SKM-1 treated with dmso at 0.1 percent for 144 hours (cell line): Measurements from ENCODE around the gene TRIM2.

Experiments
- DNase-seq: peaks from one replicate; lab custom pipeline; 2025; ENCODE audit not compliant: unreplicated experiment; lab: John Stamatoyannopoulos, UW

Gene TRIM2

DNA sequence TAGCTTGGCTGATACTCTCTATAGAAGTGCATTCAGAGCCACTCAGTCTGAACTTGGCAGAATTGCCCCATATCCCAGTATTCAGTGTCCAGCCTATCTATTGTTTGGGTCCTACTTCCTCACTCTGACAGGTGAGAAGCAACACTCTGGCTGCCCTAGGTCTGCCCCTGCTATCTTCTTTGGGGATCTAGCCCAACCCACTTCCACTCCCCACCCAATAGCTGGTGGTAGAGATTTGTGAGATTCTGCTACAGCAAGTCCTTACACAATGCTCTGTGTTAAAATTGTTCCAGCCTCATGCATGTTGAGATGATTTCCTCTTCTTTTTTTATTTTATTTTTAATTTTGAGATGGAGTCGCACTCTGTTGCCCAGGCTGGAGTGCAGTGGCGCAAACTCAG is 67.6 kb downstream of the TRIM2 start:
- no peak for DNase-seq

DNA sequence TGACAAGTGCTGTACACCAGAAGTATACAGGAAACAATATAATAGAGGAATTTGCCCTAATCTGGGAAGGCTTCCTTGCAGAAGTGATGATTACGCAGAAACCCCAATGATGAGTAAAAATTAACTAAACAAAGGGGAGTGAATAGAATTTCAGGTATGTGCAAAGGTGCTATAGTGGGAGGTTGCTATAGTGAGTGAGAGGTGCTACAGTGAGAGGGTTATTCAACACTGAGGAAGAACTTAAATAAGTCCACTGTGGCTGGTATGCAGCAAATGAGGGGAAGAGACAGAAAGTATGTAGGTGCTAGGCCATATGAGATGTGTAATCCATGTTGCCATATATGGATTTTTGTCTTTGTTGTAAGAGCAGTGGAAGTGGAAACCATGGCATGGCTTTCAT is 69.5 kb downstream of the TRIM2 start:
- no peak for DNase-seq

DNA sequence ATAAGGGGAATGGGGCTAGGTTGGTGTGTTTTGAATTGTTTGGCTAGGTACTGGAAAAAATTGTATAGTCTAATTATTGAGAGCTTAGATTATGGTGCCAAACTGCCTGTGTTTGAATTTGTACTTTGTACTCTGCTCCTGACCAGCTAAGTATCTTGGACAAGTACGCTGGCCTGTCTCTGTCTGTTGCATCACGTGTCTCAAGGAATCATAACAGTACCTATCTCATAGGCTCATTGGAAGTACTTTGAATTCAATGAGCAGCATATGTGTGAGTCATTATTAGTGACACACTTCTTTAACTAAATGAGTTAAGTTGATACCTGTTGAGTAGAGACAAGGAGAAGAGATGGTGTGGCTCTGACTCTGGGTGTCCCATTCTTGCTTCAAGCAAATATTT is 70.7 kb downstream of the TRIM2 start:
- DNase-seq = no peak

DNA sequence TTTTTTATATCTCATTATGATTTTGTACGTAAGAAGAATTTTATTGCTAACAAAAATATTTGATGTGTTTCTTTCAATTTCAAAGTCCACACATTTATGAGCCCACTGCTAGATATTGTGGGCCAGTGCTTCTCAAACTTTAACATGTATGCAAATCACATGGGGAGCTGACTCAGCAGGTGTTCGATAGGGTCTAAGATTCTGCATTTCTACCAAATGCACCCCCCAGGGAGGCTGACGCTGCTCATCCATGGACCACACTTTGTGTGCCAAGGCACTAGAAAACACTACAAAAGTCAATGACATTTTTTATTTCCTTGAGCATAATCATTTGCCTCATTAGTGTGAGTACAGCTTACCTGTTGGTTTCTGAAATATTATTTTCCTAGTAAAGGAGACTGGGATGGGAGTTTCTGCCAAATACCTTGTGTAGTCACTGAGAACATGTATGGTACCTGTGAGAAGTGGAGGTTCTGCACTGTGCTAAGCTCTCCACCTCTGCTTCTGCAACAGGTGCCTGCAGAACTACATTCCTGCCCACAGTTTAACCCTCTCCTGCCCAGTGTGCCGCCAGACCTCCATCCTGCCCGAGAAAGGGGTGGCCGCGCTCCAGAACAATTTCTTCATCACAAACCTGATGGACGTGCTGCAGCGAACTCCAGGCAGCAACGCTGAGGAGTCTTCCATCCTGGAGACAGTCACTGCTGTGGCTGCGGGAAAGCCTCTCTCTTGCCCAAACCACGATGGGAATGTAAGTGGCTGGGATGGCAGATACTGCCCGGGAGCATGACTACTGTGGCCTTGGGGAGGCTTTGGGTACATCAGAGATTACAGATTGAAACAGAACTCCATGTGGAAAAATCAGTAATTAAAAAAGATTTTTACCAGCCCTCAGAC is 71.4 kb downstream of the TRIM2 start:
- DNase-seq = no peak

DNA sequence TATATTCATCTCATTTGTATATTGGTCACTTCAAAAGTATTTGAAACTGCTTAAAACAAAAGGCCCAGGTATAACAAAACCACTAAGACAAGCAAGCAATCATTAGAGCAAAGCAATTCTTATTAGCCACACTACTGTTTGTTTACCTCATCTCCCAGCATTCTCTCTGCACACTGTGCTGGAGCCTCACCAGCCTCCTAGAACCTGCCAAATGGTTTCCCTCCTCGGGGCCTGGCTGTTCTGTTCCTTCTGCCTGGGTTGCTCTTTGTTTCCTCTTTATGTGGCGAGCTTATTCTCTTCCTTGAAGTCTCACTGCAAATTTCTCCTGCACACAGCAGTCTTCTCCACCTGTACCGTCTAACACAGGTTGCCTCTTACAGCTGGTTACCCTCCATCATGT is 72.7 kb downstream of the TRIM2 start:
- DNase-seq = no peak

DNA sequence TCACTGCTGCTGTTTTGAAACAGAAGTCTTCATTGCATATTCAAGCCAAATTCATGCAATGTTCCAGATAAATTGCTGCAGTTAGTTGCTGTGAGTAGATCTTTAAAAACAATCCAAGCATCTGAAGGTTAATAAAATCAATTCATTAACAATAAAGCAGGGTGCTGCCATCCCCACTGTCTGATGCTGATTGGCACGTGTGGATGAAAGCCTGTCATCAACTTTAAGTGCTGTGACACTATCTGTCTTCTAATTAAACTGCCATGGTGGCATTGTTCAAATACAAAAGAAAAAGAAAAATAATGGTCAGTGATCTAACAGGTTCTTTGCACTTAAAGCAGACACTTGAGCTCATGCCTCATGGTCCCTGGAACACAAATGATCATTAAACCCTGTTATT is 77.2 kb downstream of the TRIM2 start:
- DNase-seq = no peak

DNA sequence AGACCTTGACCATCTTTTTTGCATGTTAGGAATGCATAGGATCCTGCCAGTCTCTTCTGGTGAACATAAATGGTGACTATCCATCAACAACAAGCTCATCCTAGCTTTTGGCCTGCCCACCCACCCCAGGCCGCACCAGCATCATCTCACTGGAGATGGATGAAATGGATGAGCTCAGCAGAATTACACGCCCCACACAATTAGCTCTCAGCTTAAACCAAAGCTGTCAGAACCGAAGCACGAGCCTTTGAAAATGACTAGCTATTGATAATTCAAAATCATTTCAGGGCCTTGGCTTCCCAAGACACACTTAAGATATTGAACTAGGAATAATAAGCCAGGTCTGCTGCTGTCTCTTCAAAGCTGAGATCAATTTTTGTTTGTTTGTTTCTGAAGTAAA is 77.8 kb downstream of the TRIM2 start:
- no peak for DNase-seq

DNA sequence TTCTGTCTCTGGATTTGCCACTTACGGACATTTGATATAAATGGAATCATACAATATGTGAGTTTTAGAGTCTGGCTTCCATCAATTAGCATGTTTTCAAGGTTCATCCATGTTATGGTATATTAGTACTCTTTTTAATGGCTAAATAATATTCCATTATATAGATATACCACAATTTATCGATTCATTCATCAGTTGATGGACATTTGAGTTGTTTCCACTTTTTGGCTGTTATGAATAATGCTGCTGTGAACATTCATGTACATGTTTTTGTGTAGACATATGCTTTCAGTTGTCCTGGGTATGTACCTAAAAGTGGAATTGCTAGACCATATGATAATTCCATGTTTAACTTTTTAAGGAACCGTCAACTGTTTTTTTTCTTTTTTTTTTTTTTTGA is 79.0 kb downstream of the TRIM2 start:
- DNase-seq = no peak

DNA sequence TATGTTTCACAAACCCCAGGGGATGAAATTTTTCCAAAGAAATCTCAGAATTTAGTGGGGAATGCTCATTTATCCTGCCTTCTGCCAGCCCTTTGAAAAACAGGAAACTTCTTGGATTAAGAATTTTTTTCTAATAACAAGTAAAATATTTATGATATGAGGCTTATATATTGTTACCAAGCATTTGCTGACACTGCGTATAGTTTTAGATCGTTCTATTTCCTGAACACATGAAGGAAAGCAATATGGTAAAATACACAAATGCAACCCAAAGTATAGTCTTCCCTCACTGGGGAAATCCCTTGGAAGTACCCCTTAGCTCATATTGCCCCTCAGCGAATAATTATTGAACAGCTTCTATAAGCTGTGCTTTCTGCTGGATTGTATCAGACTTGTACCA is 85.9 kb downstream of the TRIM2 start:
- no peak for DNase-seq

DNA sequence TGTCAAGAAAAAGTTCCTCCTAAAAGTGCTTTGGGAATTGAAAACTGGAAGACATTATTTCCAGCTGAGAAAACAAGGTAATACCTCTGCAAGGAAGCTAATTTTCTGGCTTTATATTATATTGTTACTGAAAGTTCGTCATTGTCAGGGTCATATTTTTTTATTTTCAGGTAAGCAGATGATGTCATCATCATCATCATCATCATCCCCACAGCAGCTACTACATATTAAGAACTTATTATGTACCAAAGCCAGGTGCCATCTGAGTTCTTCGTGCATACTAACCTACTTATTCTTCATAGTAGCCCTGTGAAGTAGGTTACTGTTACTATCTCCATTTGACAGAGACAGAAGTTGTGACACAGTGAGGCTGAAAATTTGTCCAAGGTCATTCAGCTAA is 87.3 kb downstream of the TRIM2 start:
- no peak for DNase-seq

DNA sequence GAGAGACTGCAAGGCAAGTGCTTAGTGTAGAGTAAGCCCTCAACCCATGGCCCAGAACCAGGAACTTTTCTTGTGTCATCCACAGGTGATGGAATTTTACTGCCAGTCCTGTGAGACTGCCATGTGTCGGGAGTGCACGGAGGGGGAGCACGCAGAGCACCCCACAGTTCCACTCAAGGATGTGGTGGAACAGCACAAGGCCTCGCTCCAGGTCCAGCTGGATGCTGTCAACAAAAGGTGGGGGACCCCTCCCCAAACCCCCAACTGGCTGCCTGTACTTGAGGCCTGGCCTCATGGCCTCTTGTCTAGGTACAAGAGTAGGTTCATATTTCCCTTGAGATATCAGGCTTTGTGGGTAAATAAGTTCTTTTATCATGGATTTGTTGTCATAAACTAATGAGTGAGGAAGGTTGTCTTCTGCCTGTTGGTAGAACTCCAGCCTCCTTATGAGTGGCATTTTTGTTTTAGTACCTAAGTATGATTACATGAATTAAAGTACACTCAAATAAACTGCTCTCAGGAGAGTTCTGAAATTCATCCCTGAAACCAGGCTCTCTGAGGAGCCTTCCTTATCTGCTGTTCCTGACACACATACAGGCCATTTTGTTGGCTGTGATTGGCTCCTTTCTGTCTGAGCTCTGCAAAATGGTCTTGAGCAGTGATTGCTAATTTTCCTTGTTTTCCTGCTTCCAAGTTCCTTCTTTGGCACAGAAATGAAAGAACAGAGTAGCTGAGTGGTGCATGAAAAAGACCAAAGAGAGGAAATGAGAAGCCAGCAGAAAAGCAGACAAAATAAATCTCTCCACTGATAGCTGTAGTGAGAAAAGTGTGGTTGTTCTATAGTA is 88.9 kb downstream of the TRIM2 start:
- DNase-seq = no peak

DNA sequence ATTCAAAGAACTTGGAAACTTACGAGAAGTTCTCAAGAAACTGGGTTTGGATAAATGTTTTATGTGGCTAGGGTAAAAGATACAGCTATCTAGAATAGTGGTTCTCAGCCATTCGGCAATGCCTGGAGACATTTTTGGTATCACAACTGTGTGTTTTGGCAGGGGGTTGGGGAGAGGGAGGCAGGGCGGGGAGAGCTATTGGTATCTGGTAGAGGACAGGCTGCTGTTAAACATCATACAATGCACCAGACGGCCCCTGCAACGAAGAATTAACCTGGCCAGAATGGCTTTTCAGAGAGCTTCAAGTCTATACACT is 89.5 kb downstream of the TRIM2 start:
- DNase-seq = no peak

DNA sequence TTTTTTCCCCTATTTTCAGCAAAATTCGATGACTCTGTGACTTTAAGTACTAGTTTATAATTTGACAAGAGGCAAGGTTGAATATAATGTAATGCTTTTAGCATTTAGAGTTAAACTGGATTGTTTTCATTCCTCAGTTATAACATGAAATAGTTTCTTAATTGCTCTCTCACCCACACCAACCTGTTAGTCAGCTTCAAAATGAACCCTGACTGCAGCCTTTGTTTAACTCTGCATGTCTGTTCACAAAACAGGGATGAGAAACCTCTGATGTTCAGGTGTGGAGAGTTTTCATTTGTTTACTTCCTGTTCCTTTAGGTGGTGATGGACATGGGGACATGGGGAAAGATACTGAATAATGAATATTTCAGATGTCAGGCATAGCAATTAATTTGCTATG is 90.4 kb downstream of the TRIM2 start:
- DNase-seq = no peak

DNA sequence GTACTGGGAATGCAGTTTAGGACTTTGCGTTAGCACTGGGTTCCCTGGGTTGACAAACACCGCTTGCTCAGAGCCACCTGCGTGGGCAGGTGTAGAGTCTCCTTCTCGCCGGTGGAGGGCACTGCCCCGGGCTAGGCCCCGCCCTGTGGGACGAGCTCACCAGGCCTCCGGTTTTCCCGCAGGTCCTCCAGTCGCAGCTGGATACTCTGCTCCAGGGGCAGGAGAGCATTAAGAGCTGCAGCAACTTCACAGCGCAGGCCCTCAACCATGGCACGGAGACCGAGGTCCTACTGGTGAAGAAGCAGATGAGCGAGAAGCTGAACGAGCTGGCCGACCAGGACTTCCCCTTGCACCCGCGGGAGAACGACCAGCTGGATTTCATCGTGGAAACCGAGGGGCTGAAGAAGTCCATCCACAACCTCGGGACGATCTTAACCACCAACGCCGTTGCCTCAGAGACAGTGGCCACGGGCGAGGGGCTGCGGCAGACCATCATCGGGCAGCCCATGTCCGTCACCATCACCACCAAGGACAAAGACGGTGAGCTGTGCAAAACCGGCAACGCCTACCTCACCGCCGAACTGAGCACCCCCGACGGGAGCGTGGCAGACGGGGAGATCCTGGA is 91.0 kb downstream of the TRIM2 start:
- DNase-seq = no peak

DNA sequence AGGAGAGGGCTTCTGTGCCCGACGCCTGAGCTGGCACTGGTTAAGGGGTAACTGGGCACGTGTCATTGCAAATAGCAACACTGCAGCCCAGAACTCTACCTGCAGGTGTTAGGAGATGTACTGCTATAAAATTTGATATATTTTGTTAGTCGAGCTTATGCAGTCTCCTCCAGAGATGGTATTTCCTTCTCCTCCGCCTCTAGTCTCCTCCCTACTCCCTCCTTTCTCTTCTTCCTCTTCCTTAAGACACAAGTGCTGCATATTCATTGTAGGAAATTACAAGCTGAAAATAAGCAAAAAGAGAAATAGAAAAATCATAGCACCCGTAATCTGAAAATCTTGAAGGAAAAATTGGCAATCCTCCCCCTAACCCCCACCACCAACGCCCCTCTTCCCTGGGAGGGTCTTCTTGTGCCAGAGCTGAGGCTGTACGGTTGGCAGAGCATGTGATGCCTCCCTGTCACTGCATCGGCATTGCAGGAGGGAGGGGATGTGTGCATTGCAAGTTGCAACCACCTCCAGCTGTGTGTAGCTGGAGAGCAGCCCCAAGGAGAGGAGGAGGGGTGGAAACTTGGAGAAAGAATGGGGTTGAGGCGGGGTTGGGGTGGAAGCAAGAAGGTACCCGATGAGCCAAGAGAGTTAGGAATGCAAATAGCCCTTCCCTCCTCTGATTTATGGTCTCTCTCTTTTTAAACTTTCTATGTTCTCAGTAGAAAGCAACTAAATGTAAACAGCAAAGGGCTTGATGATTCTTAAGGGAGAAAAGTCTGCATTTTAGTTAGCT is 92.0 kb downstream of the TRIM2 start:
- no peak for DNase-seq

DNA sequence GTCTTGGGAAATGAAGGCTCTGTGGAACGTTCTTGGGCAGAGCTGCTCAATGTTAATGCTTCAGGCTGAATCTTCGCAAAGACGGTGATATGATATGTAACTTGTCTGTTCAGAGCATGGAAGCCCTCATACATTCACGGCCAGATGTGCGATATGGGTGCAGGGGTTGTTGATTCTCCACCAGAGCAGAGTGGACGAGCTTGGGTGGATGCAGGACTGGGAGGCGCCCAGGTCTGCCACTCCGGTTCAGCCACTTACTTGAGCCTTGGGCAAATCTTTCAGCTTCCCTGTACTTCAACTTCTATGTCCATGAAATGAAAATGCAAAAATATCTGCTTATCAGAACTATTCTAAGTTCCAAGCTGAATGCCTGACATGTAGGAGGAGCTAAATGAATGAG is 92.9 kb downstream of the TRIM2 start:
- no peak for DNase-seq

DNA sequence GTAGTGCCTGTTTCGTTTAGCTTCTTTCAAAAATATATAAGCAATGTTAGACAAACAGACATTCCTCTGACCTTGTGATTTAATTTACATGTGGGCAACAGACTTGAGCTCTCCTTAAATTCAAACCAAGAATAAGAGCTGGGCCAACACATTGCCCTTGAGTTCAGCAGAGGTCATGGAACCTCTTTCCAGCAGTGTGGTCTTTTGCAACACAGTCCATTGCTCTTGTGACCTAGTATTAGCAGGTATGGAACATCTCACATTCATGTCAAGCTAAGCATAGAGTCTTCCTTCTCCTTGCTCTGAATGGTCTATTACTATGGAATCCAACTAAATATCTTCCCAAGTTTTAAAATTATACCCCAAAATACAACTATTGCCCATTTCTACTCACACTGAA is 106.5 kb downstream of the TRIM2 start:
- no peak for DNase-seq

DNA sequence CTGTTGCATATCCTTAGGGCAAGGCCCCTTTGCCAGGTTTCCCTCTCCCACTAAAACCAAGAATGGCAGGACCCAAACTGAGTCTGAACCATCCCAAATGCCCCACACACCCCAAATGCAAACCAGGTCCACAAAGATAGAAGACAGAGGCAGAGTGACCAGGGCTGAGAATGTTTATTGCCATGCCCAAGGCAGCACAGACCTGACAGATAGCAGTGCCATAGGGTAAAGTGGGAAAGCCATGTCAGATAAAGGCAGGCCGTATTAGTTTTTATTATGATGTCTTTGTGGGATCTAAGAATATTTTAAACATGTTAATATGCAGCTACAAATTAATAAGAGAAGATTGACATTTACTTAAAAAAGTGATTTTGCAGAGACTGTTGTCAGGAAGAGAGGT is 110.7 kb downstream of the TRIM2 start:
- DNase-seq = no peak

DNA sequence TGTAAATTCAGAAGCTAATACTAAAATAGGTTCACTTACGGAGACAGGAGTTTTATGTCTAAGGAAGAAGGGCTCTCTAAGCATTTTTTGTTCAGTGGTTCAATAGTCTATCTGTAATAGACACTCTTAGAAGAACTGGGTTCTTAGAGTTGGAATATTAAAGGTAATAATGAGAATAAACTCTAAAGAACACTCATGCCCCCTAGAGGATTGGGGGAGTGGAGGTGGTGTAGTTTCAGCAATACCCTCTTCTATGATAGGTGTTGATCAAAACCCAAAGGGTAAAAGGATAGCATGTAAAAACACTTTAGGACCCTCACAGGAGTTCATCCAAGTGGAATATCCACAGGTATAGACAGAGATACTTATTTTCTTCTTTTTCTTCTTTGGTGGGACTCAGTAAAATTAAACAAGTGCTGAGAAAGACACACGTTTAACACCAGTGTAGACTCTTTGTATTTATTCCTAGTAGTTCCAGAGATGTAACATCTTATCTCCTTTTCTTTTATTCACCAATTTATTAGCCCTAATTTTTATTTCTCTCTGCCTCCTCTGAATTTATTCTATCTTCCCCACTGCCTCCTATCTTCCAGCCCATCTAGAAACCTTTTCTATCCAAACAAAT is 114.6 kb downstream of the TRIM2 start:
- peak; percentile 44 for DNase-seq

DNA sequence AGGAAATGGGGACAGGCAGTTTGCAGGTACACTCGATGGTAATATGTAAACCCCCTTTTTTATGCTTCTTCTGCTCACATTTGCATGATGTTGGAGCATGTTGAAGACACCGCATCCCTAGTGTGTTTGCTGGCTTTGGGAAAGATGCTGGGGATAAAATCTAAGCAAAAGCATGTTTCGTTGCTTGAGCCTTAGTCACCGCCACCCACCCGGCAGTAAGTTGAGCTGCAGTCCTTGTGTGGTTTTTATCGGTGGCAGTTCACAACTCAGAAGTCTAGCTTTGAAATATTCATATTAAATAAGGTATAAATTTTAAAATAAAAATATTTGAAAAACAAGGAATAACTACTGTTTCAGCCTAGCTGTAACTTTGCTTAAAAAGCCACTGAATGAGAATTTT is 118.5 kb downstream of the TRIM2 start:
- no peak for DNase-seq

DNA sequence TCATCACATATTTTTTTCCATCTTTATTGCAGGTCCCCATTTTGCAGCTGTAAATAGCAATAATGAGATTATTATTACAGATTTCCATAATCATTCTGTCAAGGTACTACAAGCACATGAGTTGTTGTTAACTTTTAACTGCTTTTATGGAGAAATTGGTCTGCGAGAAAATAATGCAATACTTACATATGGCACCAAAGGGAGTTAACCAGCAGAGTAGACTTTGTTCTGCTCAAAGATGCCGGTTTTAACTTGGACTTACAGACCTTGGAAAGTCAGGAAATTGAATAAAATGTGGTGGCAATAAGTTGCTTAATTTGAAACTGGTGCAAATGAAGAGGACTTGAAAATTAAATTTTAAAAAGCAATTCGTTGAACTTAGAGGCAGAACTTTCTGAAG is 119.8 kb downstream of the TRIM2 start:
- no peak for DNase-seq
